ENCODE data around the gene LPCAT3.

LPCAT3 gene

GRCh38 chr12:6943722-6944380, 74.4 kb downstream of the LPCAT3 start, which contains the start of the genes C12orf57 and RNU7-1:
C12orf57 (plus strand) TSS chr12:6944022; CDS start chr12:6944122, 100 bp downstream.
RNU7-1 (plus strand) TSS chr12:6943816.
- TF ChIP-seq CTCF (conservative IDR thresholded peaks at IDR 0.05) (no peak), ZFX (IDR thresholded peaks at IDR 0.05) (0 out of 2 replicates have a peak, but pooled peaks have one; percentile 12)

DNA sequence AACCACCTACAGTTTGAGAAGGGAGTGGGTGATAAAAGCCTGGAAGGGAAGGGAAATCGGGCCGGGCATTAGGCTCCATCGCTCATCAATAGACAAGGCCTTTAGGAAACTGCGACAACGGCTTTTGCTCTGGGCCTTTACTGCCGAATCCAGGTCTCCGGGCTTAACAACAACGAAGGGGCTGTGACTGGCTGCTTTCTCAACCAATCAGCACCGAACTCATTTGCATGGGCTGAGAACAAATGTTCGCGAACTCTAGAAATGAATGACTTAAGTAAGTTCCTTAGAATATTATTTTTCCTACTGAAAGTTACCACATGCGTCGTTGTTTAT, 74.9 kb downstream of the LPCAT3 start:
- H3K27ac ChIP-seq = peak overlapping the region; percentile 96
- TF ChIP-seq CTCF (conservative IDR thresholded peaks at IDR 0.05) (no peak), ZFX (IDR thresholded peaks at IDR 0.05) (no peak)

More at GRCh38 chr12:6943722-6944380, 74.4 kb downstream of the LPCAT3 start, which contains the start of the genes C12orf57 and RNU7-1:
- H3K27ac ChIP-seq = peak within 1 kb of the TSS; percentile 96

DNA sequence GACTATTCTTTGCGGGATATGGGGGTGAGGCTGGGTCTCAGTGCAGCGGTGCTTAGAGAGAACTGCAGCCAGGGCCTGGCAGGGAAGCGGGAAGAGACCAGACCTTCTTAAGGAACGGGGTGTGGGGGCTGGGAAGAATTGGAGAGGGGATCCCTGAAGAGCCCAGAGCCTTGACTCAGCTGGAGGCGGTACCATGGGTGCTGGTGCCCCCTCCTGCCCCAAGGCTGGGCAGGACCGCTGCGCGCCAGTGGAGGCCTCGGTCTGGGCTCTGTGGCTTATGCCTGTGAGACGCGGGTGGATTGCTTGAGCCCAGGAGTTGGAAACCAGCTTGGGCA, 76.0 kb downstream of the LPCAT3 start:
- peak overlapping the region; percentile 96 for H3K27ac ChIP-seq
- no peak for TF ChIP-seq ZFX (IDR thresholded peaks at IDR 0.05)
- TF ChIP-seq CTCF (conservative IDR thresholded peaks at IDR 0.05) = no peak

- TF ChIP-seq CTCF (conservative IDR thresholded peaks at IDR 0.05) (no peak), ZFX (IDR thresholded peaks at IDR 0.05) (no peak)
- H3K27ac ChIP-seq = no peak overlapping the region
Observed at GRCh38 chr12:6941782-6942181, 76.5 kb downstream of the LPCAT3 start.

DNA sequence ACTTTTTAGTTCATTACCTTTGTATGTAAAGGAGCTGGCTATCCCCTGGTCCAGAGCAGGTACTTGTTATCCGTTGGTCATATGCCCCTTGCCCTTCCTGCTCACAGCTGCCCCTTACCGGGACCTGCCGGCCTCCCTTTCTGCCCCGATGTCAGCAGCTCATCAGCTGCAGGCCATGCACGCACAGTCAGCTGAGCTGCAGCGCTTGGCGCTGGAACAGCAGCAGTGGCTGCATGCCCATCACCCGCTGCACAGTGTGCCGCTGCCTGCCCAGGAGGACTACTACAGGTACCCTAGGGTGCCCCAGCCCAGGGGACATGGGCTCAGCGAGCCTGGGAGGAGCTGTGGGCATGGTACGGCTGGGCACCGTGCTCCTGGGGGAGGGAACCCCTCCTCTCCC, 77.0 kb downstream of the LPCAT3 start:
- H3K27ac ChIP-seq = no peak overlapping the region; the same call in 1 of the 2 replicates
- no peak for TF ChIP-seq CTCF (conservative IDR thresholded peaks at IDR 0.05)

DNA sequence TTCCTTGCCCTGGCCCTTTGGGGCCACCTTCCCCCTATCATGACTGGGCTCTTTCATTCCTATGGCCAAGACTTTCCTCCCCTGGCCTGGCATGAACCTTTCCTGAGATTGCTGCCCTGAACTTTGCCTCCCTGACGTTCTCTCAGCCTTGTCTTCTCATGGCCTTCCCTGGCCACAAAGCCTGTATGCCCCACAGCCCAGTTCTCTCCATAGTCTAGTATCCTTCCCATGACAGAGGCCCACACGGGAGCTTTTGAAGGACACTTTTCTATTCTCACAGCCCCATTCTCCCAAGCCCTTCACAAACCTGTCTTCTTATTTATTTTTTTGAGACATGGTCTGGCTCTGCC, 79.1 kb downstream of the LPCAT3 start:
- H3K27ac ChIP-seq = no peak overlapping the region; the same call in 1 of the 2 replicates
- TF ChIP-seq CTCF (conservative IDR thresholded peaks at IDR 0.05) (no peak), ZFX (IDR thresholded peaks at IDR 0.05) (no peak)

- TF ChIP-seq ZFX (IDR thresholded peaks at IDR 0.05) (no peak), CTCF (conservative IDR thresholded peaks at IDR 0.05) (peak; percentile 32)
- H3K27ac ChIP-seq = peak overlapping the region; percentile 86
Observed at GRCh38 chr12:6938353-6939190, 79.7 kb downstream of the LPCAT3 start.
